ENCODE results near the gene ATXN2.

The ATXN2 gene

GRCh38 chr12:111451649-111452129 lies 147.4 kb downstream of the ATXN2 start:
- peak; percentile 80 for DNase-seq (ENCODE audit: low spot score)

- no peak for DNase-seq (ENCODE audit: low spot score)
These were observed 147.9 kb downstream of the ATXN2 start for GRCh38 chr12:111451232-111451631.

GRCh38 chr12:111450676-111451075 lies 148.4 kb downstream of the ATXN2 start:
- DNase-seq (ENCODE audit: low spot score), result no peak

GRCh38 chr12:111448846-111449790 lies 150.0 kb downstream of the ATXN2 start:
- DNase-seq (ENCODE audit: low spot score), result no peak

- DNase-seq (ENCODE audit: low spot score), result no peak
These were observed 150.8 kb downstream of the ATXN2 start for GRCh38 chr12:111448266-111448830.

- DNase-seq (ENCODE audit: low spot score), result no peak
These were observed 151.4 kb downstream of the ATXN2 start for GRCh38 chr12:111447571-111448265.

GRCh38 chr12:111446631-111447570 lies 152.2 kb downstream of the ATXN2 start:
- no peak for DNase-seq (ENCODE audit: low spot score)

- no peak for DNase-seq (ENCODE audit: low spot score)
These were observed 153.2 kb downstream of the ATXN2 start for GRCh38 chr12:111445726-111446581.

- peak; percentile 71 for DNase-seq (ENCODE audit: low spot score)
These were observed 154.0 kb downstream of the ATXN2 start for GRCh38 chr12:111444925-111445725.

GRCh38 chr12:111444314-111444924 lies 154.7 kb downstream of the ATXN2 start:
- DNase-seq (ENCODE audit: low spot score), result no peak

GRCh38 chr12:111443586-111443985 lies 155.5 kb downstream of the ATXN2 start:
- DNase-seq (ENCODE audit: low spot score), result no peak

GRCh38 chr12:111443086-111443485 lies 156.0 kb downstream of the ATXN2 start:
- no peak for DNase-seq (ENCODE audit: low spot score)

- DNase-seq (ENCODE audit: low spot score), result no peak
These were observed 156.6 kb downstream of the ATXN2 start for GRCh38 chr12:111442301-111443045.

GRCh38 chr12:111441107-111441928 lies 157.8 kb downstream of the ATXN2 start:
- DNase-seq (ENCODE audit: low spot score), result no peak

- DNase-seq (ENCODE audit: low spot score), result no peak
These were observed 158.5 kb downstream of the ATXN2 start for GRCh38 chr12:111440631-111441030.

- no peak for DNase-seq (ENCODE audit: low spot score)
These were observed 159.0 kb downstream of the ATXN2 start for GRCh38 chr12:111440152-111440551.

- no peak for DNase-seq (ENCODE audit: low spot score)
These were observed 159.4 kb downstream of the ATXN2 start for GRCh38 chr12:111439657-111440151.
